Left renal pelvis (tissue), 4 donors: ENCODE data around the gene SH3PXD2A. TPM values are rescaled to one million over a fixed set of nuclear protein-coding genes. Genes with fewer than 3 reads are reported as not detected.

Experiments
- DNase-seq, 4 donors: peaks; one replicate each; pipeline ENCODE4 v3.0.0-alpha.2; 2013; ENCODE audit warnings: low read depth in 4 of 4, low spot score in 3 of 4
- polyA plus RNA-seq, 4 donors: library from polyadenylated mRNA; unstranded; fragments of 120-200 nt; gene quantifications; one replicate each; pipeline ENCODE4 v1.2.1, GENCODE V29; 2013; ENCODE audit not compliant: insufficient read length in 4 of 4

Gene SH3PXD2A
- polyA plus RNA-seq, 4 donors, result 29.1 to 105 (median 31.7) TPM

GRCh38 chr10:103660364-103661197, 194.8 kb downstream of the SH3PXD2A start:
- DNase-seq, result no peak

DNA sequence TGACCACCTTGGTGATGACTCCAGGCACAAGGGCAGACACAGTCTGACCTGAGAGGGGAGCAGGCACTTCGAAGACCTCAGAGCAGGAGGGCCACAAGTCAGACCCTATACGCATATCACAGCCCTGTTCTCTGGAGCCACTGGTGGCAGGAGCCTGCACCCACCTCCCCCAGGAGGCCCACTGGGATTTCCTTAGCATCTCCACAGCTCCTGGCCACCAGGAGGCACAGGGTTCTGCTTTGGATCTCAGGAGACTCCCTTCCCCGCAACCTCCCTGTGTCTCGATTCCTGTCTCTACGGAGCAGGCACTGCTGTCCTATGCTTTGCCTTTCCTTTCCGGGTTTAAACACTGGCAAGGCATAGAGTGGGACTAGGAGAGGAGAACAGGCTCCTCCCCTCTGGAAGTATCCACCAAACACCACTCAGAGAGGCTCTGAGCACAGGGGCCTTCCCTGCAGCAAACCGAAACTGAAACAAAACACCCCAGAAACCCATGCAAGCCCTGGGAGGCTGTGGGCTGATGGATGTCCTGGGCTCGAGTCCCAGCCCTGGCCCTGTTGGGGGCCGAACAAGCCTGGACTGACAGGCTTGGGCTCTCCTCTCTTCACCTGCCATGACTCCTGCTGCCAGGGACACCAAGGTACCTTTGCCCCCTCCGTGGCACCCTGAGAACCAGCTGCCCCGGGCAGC, 195.6 kb downstream of the SH3PXD2A start:
- DNase-seq, result peak in 1 of 4 donors; percentile 79

DNA sequence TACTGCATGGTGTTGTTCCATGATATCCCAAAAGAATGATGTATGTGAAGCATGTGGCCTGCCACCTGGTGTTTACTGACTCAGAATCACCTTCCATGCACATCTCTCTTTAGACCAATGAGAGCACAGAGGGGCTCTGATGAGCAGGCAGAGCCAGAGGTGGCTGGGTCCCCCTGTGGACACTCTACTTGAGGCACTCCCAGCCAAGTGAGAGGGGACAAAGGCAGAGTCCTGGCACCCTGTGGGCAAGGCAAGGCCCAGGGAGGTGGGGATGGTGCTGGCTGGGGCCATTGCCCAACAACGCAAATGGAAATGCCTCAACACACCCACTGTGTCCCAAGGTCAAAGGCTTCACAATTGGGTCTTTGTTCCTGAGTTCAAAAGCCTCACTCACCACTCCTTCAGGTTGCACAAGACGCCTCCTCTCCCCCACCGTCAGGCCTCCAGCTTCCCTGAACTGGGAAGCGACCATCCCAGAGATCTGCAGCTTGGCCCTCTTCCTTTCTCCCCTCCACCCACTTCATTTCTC, 197.3 kb downstream of the SH3PXD2A start:
- no peak for DNase-seq

- DNase-seq, result no peak
Measured at GRCh38 chr10:103657061-103657591, 198.2 kb downstream of the SH3PXD2A start.

GRCh38 chr10:103654925-103655324, 200.5 kb downstream of the SH3PXD2A start:
- DNase-seq, result no peak

GRCh38 chr10:103653581-103654037, 201.8 kb downstream of the SH3PXD2A start:
- no peak for DNase-seq

GRCh38 chr10:103652599-103653281, 202.6 kb downstream of the SH3PXD2A start:
- DNase-seq, result no peak

- no peak for DNase-seq
Measured at GRCh38 chr10:103651783-103652476, 203.4 kb downstream of the SH3PXD2A start.

- DNase-seq, result no peak
Measured at GRCh38 chr10:103651333-103651732, 204.0 kb downstream of the SH3PXD2A start.

DNA sequence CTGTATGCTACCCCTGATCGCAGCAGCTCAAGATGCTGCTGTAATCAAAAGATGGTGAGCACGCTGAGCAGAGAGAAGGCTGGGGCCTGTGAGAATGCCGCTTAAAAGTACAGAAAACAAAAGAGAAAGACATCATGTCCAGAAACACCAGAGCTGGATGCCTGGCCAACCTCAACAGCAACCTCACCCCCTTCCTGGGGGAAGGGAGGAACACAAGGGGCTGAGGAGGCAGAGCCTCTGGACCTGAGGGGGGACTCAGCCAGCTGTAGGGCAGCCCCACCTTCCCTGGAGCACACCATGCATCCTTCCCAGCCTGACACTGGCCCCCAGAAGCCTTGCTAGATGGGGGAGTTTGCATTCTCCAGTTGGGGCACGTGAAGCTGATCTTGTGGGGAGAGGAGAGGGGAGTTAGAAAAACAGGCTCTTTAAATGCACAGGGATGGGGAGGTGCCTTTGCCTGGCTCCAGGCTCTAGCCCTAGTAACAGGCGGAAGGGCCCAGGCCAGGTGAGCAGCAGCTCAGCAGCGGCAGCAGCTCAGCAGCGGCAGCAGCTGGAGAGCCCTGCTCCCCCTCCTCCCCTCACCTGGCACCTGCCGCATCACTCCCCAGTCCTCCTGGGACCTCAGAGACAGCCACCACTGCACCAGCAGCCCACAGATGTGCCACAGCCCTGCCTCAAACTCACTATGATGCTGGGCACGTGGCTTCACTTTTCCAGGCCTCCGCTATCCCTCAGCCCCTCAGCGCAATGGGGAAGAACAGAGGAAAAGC, 205.5 kb downstream of the SH3PXD2A start:
- no peak for DNase-seq

DNA sequence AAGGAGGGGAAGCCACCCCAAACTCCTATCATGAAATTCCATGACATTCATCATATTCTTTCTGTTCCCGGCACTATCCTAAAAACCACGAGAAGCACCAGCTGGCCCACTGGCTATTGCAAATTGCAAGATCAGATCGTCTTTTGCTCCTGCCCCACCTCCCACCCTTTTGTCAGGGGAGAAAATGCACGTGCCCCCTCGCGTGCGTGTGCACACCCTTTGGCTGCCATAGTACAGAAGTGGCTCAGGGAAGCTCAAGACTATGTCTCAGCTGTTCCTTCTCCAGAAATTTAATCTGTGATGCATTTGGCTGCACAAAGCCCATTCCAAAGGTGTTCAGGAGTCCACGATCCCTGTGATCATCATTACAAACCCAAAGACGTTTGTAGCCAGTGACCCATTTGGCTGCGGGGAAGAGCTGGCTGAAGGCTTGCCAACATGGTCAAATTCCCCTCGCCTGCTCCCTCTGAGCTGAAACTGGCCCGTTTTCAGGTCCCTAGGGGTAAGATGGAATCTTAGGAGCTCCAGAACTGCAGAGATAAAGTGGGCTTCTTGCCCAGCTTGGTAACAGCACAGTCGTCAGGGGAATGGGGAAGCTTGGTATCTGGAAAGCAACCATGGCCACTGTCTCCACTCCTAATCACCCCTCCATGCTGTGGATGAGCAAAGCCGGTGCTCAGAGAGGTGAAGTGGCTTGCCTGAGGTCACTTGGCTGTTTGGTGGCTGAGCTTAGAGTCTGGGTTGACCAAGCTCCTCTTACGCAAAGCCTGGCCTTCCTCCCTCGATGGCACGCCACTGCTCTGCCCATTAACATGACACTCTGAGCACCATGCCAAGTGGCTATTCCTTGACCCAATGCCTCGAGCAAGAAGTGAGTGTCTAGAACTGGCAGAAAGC, 206.5 kb downstream of the SH3PXD2A start:
- no peak for DNase-seq

DNA sequence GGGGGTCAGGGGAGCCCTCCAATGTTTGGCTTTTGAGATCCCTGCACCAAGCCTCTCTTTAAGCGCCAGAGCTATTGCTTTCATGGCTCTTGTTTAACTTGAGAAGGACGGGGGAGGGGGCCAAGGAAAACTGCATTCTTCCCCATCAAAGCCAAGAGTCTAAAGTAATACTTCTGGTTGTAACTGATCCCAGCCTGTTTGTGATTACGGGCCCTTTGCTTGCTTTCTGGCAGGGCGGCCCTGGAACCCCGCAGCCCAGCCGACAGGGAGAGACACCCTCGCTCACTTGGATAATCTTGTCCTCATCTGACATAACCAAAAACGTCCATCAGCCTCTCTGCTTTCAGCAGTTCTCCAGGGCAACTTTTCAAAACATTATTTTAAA, 207.1 kb downstream of the SH3PXD2A start:
- DNase-seq, result no peak

- no peak for DNase-seq
Measured at GRCh38 chr10:103646304-103646703, 209.1 kb downstream of the SH3PXD2A start.

DNA sequence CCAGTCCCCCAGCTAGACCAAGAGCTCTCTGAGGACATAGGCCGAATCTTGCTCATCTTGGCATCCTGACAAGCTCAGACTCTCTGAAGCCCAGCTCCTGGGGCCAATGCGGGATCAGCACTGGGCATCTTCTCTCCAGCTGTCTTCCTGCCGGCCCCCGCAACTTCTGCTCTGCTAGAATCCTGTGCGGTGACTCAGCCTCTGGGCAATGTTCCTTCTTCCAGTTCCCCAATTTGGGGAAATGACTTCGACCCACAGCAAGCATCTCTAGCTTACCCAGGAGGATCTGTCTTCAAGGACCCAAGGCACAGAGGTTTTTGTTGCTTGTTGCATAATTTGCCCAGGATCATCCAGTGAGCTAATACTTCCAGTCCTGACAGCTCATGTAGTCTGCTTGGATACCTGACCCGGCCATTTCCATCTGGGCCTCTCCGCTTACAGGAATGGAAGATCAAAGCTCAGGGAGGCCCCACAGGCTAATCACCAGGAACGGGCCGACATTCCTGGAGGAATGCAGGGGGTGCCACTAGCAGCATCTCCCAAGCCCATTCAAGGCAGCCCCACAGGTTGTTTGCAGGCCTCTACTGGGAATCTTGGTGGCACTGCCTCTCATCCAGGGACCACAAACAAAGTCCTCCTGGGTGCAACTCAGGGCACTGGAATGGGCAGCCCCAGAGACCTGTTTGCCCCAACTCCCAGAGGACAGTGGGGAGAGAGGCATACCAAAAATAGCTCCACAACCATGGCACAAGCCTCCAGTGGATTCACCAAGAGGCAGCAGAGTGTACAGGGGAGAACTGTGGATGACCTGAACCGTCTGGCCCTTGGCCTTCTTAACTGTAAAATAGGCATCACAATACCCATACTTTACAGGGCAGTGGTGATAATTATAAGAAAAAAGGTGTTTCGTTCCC, 210.0 kb downstream of the SH3PXD2A start:
- DNase-seq, result no peak

- DNase-seq, result no peak
Measured at GRCh38 chr10:103643381-103643780, 212.0 kb downstream of the SH3PXD2A start.

DNA sequence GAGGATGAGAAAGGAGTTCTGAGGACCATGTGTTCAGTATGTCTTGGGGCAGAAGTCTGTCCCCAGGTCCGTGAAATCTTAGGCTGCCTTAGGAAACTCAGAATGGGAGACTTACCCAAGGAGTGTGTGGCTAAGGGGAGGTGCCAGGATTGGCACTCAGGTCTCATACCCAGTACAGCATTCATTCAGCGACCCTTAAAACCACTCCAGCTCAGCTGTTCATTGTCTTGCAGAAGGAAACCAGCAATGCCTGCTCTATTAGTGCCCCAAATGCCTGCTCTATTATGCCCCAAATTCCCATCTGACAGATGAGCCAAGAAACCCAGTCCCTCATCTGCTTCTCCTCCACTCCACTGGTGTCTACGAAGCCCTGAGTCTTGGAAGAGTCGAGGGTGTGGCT, 214.1 kb downstream of the SH3PXD2A start:
- DNase-seq, result no peak

DNA sequence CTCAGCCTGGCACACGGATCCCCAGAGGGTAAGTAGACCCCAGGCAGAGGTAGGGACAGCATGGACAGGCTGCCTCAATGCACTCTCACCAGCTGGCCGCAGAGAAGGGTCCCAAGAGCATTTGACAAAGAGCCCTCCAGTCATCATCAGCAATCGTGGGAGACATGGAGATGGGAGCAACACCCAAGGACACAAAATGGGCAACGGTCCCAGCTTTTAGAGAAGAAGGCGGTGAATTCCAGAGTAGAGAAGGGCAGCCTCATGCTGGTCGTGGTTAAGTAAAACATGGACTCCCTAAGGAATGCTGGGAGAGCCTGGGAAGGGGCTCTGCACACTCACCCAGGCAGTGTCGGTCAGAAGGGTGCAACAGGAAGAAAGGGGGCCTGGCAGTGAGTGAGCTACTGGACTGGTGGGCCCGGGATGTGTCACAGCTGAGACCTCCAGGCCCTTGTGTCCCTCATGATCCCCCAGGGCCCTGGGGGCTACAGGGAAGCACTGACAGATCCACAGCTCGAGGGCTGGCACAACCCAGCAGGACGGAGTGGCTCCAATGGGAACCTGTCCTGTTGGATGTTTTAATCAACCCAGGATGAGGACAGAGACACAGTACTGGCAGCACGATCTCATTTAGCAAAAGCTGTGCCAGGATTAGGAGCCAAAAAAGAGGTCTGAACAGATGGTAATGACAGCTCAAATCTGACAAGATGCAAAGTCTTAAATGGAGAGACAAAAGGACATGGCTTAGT, 214.8 kb downstream of the SH3PXD2A start:
- DNase-seq, result no peak
